SH-SY5Y (cell line): ENCODE data around the gene TNC.

Experiments used
- GATA2 ChIP-seq: IDR thresholded peaks from 2 replicates; pipeline ENCODE4 v1.6.1; 2011; ENCODE audit warnings: mild to moderate bottlenecking, low read depth, low read length
- GATA3 ChIP-seq: IDR thresholded peaks from 2 replicates; pipeline ENCODE4 v1.6.1; 2011; ENCODE audit warnings: low read depth, mild to moderate bottlenecking, low read length, moderate library complexity

DNA sequence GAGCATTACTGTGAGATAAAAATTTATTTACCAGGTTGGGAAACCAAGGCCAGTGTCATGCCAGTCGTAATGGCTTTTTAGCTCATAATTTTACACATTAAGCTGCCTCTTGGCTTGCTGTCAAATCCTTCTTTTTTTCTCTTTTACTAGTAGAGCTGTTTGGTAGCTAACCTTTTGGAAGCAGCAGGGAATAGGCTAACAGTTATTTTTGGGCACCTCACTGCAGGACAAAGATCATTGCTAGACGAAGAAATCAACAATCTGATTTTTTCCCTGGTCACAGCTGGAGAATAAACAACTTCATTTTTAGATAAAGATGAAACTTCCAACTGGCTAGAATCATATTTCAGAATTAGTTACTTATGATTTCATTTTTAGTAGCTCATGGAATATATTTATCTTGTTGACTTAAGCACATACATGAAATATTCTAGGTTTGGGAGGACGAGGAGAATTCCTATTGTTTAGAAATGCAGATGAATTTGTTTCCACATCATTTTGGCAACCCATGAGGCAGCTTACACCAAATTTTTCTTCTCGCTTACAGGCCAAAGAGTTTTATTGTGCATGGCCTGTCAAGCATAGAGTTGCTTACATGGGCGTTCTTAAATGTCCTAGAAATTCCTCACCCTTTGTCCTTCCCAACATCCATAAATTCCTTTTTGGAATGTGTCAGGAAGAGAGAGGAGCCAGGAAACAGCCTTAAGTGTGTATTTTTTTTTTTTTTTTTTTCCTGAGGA lies 19.6 kb downstream of the TNC start:
- TF ChIP-seq GATA2 = no peak
- no peak for TF ChIP-seq GATA3
